ENCODE data around the gene PLEKHB2. TPM values are rescaled to one million over a fixed set of nuclear protein-coding genes. Genes with fewer than 3 reads are reported as not detected.

Gene PLEKHB2
- total and polyA plus RNA-seq, 2 of the 8 experiments (the other 6 are each of a cell fraction or from before 2014, with no cell fraction given): 42.4 to 54.8 TPM

DNA sequence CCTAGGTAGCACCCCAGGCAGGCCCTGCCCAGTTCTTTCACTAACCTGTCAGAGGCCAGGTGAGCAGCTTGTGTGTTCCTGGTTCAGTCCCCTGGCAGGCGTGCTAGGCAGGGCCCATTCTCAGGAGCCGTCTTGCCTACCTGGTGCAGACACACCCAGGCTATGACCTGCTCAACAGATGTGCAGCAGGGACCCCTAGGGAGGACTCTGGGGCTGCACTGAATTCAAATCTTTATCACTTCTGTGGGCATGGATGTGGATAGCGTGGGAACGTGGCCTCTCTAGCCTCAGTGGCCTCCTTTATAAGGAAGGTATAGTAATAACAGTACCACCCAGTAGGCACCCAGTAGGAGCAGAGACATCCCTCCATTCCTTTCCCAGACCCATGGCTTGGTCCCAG lies 48.4 kb downstream of the PLEKHB2 start:
- Histone ChIP-seq H4K20me1 (replicated peaks in 1 of 2; ENCODE audit: control insufficient read depth in 1 of 2, insufficient read depth in 2 of 2, low read length in 2 of 2) (peaks cover 0 to 1% of the 10 kb centered on the region in 2 experiments), H4K5ac (ENCODE audit: insufficient read length, low read depth, low read length) (no peak overlapping the region), H3K9ac (replicated peaks in 1 of 4; ENCODE audit: extremely low read depth in 1 of 4, low read depth in 3 of 4, low read length in 3 of 4) (no peak overlapping the region), H3K36me3 (ENCODE audit: control insufficient read depth in 2 of 4, insufficient read depth in 4 of 4, low read length in 3 of 4) (peaks cover 0 to 7% (median 0%) of the 10 kb centered on the region in 4 experiments; a peak in 3 of 8 replicates), H4K91ac (replicated peaks; ENCODE audit: insufficient read length, low read length) (no peak overlapping the region), H3K4ac (replicated peaks; ENCODE audit: insufficient read length, low read depth, low read length) (no peak overlapping the region), H3K23ac (ENCODE audit: insufficient read length) (no peak overlapping the region), H3K18ac (ENCODE audit: extremely low read depth, low read length) (no peak overlapping the region), H3K27ac (ENCODE audit: low read depth, low read length) (no peak overlapping the region), H2BK120ac (replicated peaks; ENCODE audit: low read depth, low read length) (no peak overlapping the region), H4K8ac (ENCODE audit: extremely low read depth, insufficient read depth, low read length) (no peak overlapping the region), H3K79me2 (ENCODE audit: control insufficient read depth in 1 of 2, insufficient read depth in 2 of 2, low read length in 2 of 2) (no peaks in the 10 kb centered on the region), H3K4me1 (replicated peaks in 1 of 4; ENCODE audit: control insufficient read depth in 3 of 4, insufficient read depth in 4 of 4, low read length in 3 of 4) (no peaks in the 10 kb centered on the region; a peak in 2 of 7 replicates), H2BK15ac (ENCODE audit: low read length) (0 out of 2 replicates have a peak overlapping the region, but pooled peaks have one; percentile 19), H3K4me2 (ENCODE audit: insufficient read depth in 1 of 2, low read depth in 2 of 2, low read length in 2 of 2) (no peak overlapping the region), H2AK5ac (ENCODE audit: low read depth, low read length) (no peak overlapping the region), H3K79me1 (ENCODE audit: low read depth, low read length) (no peaks in the 10 kb centered on the region), H3K9me3 (ENCODE audit: insufficient read depth in 2 of 2, low read depth in 1 of 2, low read length in 1 of 2) (no peaks in the 10 kb centered on the region), H3K27me3 (replicated peaks in 1 of 4; ENCODE audit: control insufficient read depth in 3 of 4, extremely low read depth in 1 of 4, insufficient read depth in 3 of 4, low read length in 3 of 4) (no peaks in the 10 kb centered on the region), H3K14ac (ENCODE audit: insufficient read length) (no peak overlapping the region), H2BK20ac (ENCODE audit: low read length) (no peak overlapping the region), H3K4me3 (ENCODE audit: extremely low read depth in 1 of 4, insufficient read depth in 2 of 4, low read depth in 3 of 4, low read length in 4 of 4) (no peak overlapping the region), H2BK5ac (ENCODE audit: low read depth, low read length) (no peak overlapping the region), H2BK12ac (ENCODE audit: low read depth, low read length) (no peak overlapping the region), H2AFZ (ENCODE audit: low read length) (no peak overlapping the region), H3K56ac (replicated peaks; ENCODE audit: insufficient read length, low read depth, low read length) (no peak overlapping the region), H3K23me2 (ENCODE audit: low read depth, low read length) (no peaks in the 10 kb centered on the region)
- DNase-seq (ENCODE audit: low read depth in 1 of 2, low spot score in 2 of 2) (no peak), FAIRE-seq (no peak)
- CTCF ChIA-PET (ENCODE audit: partially characterized antibody): interaction anchor here (0.9 to 5.4 kb wide), 24 partner anchors 9 to 649 kb away, joined by 3 to 28 read pairs (median 5); no protein-coding TSS in a partner anchor
- POLR2A ChIA-PET (ENCODE audit: partially characterized antibody): interaction anchor here (0.8 to 1.5 kb wide), 2 partner anchors 49 to 340 kb away, joined by 3 to 4 read pairs; no protein-coding TSS in a partner anchor
- 78% methylated on average over 4 of the region's 4 CpGs; no CpG with 5 or more reads in 1 of the 2 experiments for WGBS, 2 experiments (ENCODE audit: extremely low coverage in 1 of 2, insufficient coverage in 1 of 2, insufficient read length in 1 of 2, insufficient replicate concordance in 2 of 2, low coverage in 1 of 2, low lambda C conversion rate in 2 of 2, missing lambda C conversion rate in 1 of 2)
- no peak for TF ChIP-seq RXRA (IDR thresholded peaks at IDR 0.05; ENCODE audit: insufficient read depth, low read depth, low read length)
- TF ChIP-seq MAFK (IDR thresholded peaks at IDR 0.05; ENCODE audit: low read depth, low read length): no peak
- no peak for TF ChIP-seq CHD2 (IDR thresholded peaks at IDR 0.05; ENCODE audit: low read length)
- TF ChIP-seq PHF8 (conservative IDR thresholded peaks at IDR 0.05; ENCODE audit: low read depth, low read length): no peak
- no peak for TF ChIP-seq RNF2 (IDR thresholded peaks at IDR 0.05; ENCODE audit: borderline replicate concordance, low read depth, low read length, missing control alignments, poor library complexity, severe bottlenecking)
- TF ChIP-seq POU5F1 (IDR thresholded peaks at IDR 0.05; ENCODE audit: low read depth, low read length): no peak
- TF ChIP-seq, protein P1, sequence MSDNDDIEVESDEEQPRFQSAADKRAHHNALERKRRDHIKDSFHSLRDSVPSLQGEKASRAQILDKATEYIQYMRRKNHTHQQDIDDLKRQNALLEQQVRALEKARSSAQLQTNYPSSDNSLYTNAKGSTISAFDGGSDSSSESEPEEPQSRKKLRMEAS (IDR thresholded peaks at IDR 0.05): no peak
- no peak for TF ChIP-seq SIN3A (conservative IDR thresholded peaks at IDR 0.05 in 1 of 2, IDR thresholded peaks at IDR 0.05 in 1 of 2; ENCODE audit: low read depth in 1 of 2, low read length in 2 of 2)
- no peak for TF ChIP-seq POLR2AphosphoS5 (IDR thresholded peaks at IDR 0.05; ENCODE audit: low read depth, low read length)
- TF ChIP-seq, protein P2, sequence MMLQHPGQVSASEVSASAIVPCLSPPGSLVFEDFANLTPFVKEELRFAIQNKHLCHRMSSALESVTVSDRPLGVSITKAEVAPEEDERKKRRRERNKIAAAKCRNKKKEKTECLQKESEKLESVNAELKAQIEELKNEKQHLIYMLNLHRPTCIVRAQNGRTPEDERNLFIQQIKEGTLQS (IDR thresholded peaks at IDR 0.05; ENCODE audit: insufficient read depth, low read depth, low read length): no peak
- TF ChIP-seq HDAC2 (IDR thresholded peaks at IDR 0.05; ENCODE audit: borderline replicate concordance in 1 of 2, low read depth in 2 of 2, low read length in 2 of 2): no peak
